GM13977 (cell line): Measurements from ENCODE around the gene PDE2A.

ENCODE experiments used
- DNase-seq: peaks from one replicate; pipeline ENCODE4 v3.0.0; 2012; ENCODE audit warnings: low spot score
- CTCF ChIP-seq: IDR thresholded peaks from 2 replicates; pipeline ENCODE4 v1.5.1; 2012; ENCODE audit warnings: mild to moderate bottlenecking, control low read depth; ENCODE audit not compliant: insufficient read depth; ENCODE audit errors: extremely low read depth, missing control alignments
- in situ Hi-C: fragments of 300-500 bp; cut with MboI; formaldehyde crosslinking; loops from one replicate; pipeline ENCODE4 v1.12.0; 2022; ENCODE audit warnings: low sequenced_read_pairs, low pct_unique_long_range_greater_than_20kb, mixed read lengths, inconsistent platforms; ENCODE audit not compliant: unreplicated experiment

The PDE2A gene

GRCh38 chr11:72630104-72630852, 43.9 kb downstream of the PDE2A start:
- DNase-seq: no peak
- no peak for TF ChIP-seq CTCF
- in situ Hi-C loops: no loop called here

- TF ChIP-seq CTCF: no peak
- DNase-seq: no peak
- in situ Hi-C loops: no loop called here
These were observed 45.0 kb downstream of the PDE2A start for GRCh38 chr11:72629266-72629665.

- TF ChIP-seq CTCF: no peak
- in situ Hi-C loops: no loop called here
- no peak for DNase-seq
These were observed 46.5 kb downstream of the PDE2A start for GRCh38 chr11:72627594-72628281.

GRCh38 chr11:72626414-72626936, 47.7 kb downstream of the PDE2A start:
- TF ChIP-seq CTCF: no peak
- no peak for DNase-seq
- in situ Hi-C loops: no loop called here

GRCh38 chr11:72625691-72626413, 48.4 kb downstream of the PDE2A start:
- no peak for TF ChIP-seq CTCF
- in situ Hi-C loops: no loop called here
- DNase-seq: no peak

- in situ Hi-C loops: no loop called here
- DNase-seq: no peak
- TF ChIP-seq CTCF: no peak
These were observed 49.6 kb downstream of the PDE2A start for GRCh38 chr11:72624496-72625201.
